Peyer's patch (tissue), 4 donors: ENCODE results near the gene WDR93.

Source experiments
- CTCF ChIP-seq, 6 experiments: fragments of 450-650 bp in 4 of 6; fragments of 200-600 bp in 2 of 6; sonication (generic) in 1 of 6; IDR thresholded peaks; one replicate each; pipeline ENCODE4 v1.5.1; 2017 to 2019; ENCODE audit warnings: antibody characterized with exemption in 6 of 6, mild to moderate bottlenecking in 3 of 6, moderate library complexity in 1 of 6
- POLR2A ChIP-seq, 2 donors: fragments of 450-650 bp; IDR thresholded peaks; one replicate each; pipeline ENCODE4 v1.5.1; 2017; ENCODE audit warnings: antibody characterized with exemption in 2 of 2, mild to moderate bottlenecking in 2 of 2, moderate library complexity in 2 of 2

- TF ChIP-seq CTCF (IDR thresholded peaks at IDR 0.05) (no peak), POLR2A (IDR thresholded peaks at IDR 0.05) (no peak)
Measured at GRCh38 chr15:89767411-89767915, 76.9 kb downstream of the WDR93 start.
